ENCODE data around the gene NGEF.

Gene NGEF

GRCh38 chr2:232898592-232899543, 114.2 kb downstream of the NGEF start:
- no peak overlapping the region for H3K4me2 ChIP-seq (ENCODE audit: insufficient read depth, low read length)
- no peak overlapping the region for H3K27ac ChIP-seq (ENCODE audit: low read length)
- no peaks in the 10 kb centered on the region for H3K4me1 ChIP-seq (ENCODE audit: insufficient read depth, low read length)
- no peaks in the 10 kb centered on the region for H3K9me3 ChIP-seq (ENCODE audit: insufficient read depth, low read length, severe bottlenecking)
- no peaks in the 10 kb centered on the region for H3K79me2 ChIP-seq (ENCODE audit: insufficient read depth, low read length)
- H4K20me1 ChIP-seq (ENCODE audit: insufficient read depth, low read length) = no peaks in the 10 kb centered on the region
- no peaks in the 10 kb centered on the region for H3K27me3 ChIP-seq (ENCODE audit: insufficient read depth, low read length, poor library complexity)
- no peaks in the 10 kb centered on the region for H3K36me3 ChIP-seq (ENCODE audit: insufficient read depth, low read length)
- H3K9ac ChIP-seq (ENCODE audit: low read depth, low read length) = no peak overlapping the region
- TF ChIP-seq EZH2 (IDR thresholded peaks at IDR 0.05; ENCODE audit: borderline replicate concordance, low read depth, low read length, severe bottlenecking) (no peak), CTCF (IDR thresholded peaks at IDR 0.05; ENCODE audit: borderline replicate concordance, extremely low read depth, low read length, poor library complexity, severe bottlenecking) (no peak)
- DNase-seq (no peak), ATAC-seq (ENCODE audit: insufficient read depth, low read depth) (no peak)
- no peak overlapping the region for H3K4me3 ChIP-seq (ENCODE audit: low read depth in 1 of 2, low read length in 2 of 2)
- no peak overlapping the region for H2AFZ ChIP-seq (ENCODE audit: low read depth, low read length)

- no peak overlapping the region for H3K27ac ChIP-seq (ENCODE audit: low read length)
- no peaks in the 10 kb centered on the region for H3K27me3 ChIP-seq (ENCODE audit: insufficient read depth, low read length, poor library complexity)
- no peak overlapping the region for H2AFZ ChIP-seq (ENCODE audit: low read depth, low read length)
- H3K9ac ChIP-seq (ENCODE audit: low read depth, low read length) = no peak overlapping the region
- DNase-seq (no peak), ATAC-seq (ENCODE audit: insufficient read depth, low read depth) (no peak)
- H3K4me3 ChIP-seq (ENCODE audit: low read depth in 1 of 2, low read length in 2 of 2) = no peak overlapping the region
- H3K4me1 ChIP-seq (ENCODE audit: insufficient read depth, low read length) = no peaks in the 10 kb centered on the region
- no peaks in the 10 kb centered on the region for H4K20me1 ChIP-seq (ENCODE audit: insufficient read depth, low read length)
- no peak overlapping the region for H3K4me2 ChIP-seq (ENCODE audit: insufficient read depth, low read length)
- no peaks in the 10 kb centered on the region for H3K9me3 ChIP-seq (ENCODE audit: insufficient read depth, low read length, severe bottlenecking)
- no peaks in the 10 kb centered on the region for H3K36me3 ChIP-seq (ENCODE audit: insufficient read depth, low read length)
- no peak for TF ChIP-seq CTCF (IDR thresholded peaks at IDR 0.05; ENCODE audit: borderline replicate concordance, extremely low read depth, low read length, poor library complexity, severe bottlenecking)
- TF ChIP-seq EZH2 (IDR thresholded peaks at IDR 0.05; ENCODE audit: borderline replicate concordance, low read depth, low read length, severe bottlenecking) = no peak
- H3K79me2 ChIP-seq (ENCODE audit: insufficient read depth, low read length) = no peaks in the 10 kb centered on the region
Observed at GRCh38 chr2:232897598-232898408, 115.3 kb downstream of the NGEF start.

- Histone ChIP-seq H3K27me3 (ENCODE audit: insufficient read depth, low read length, poor library complexity) (no peaks in the 10 kb centered on the region), H2AFZ (ENCODE audit: low read depth, low read length) (no peak overlapping the region), H3K4me1 (ENCODE audit: insufficient read depth, low read length) (no peaks in the 10 kb centered on the region), H3K9ac (ENCODE audit: low read depth, low read length) (no peak overlapping the region), H3K4me2 (ENCODE audit: insufficient read depth, low read length) (no peak overlapping the region), H3K4me3 (ENCODE audit: low read depth in 1 of 2, low read length in 2 of 2) (no peak overlapping the region), H4K20me1 (ENCODE audit: insufficient read depth, low read length) (no peaks in the 10 kb centered on the region), H3K36me3 (ENCODE audit: insufficient read depth, low read length) (no peaks in the 10 kb centered on the region), H3K27ac (ENCODE audit: low read length) (no peak overlapping the region), H3K9me3 (ENCODE audit: insufficient read depth, low read length, severe bottlenecking) (no peaks in the 10 kb centered on the region), H3K79me2 (ENCODE audit: insufficient read depth, low read length) (no peaks in the 10 kb centered on the region)
- no peak for ATAC-seq (ENCODE audit: insufficient read depth, low read depth)
- TF ChIP-seq EZH2 (IDR thresholded peaks at IDR 0.05; ENCODE audit: borderline replicate concordance, low read depth, low read length, severe bottlenecking) = no peak
- no peak for TF ChIP-seq CTCF (IDR thresholded peaks at IDR 0.05; ENCODE audit: borderline replicate concordance, extremely low read depth, low read length, poor library complexity, severe bottlenecking)
- DNase-seq = no peak
Observed at GRCh38 chr2:232896720-232897597, 116.1 kb downstream of the NGEF start.
